WTC11 (cell line): ENCODE results near the gene VAV2.

Experiments
- TF ChIP-seq, protein P1 (sequence below): fragments of 200-600 bp; IDR thresholded peaks from 2 replicates; pipeline ENCODE4 v1.8.0; 2022; ENCODE audit warnings: antibody characterized with exemption
- TF ChIP-seq, protein P2 (sequence below): sonication (generic); formaldehyde crosslinking; IDR thresholded peaks from 2 replicates; pipeline ENCODE4 v1.8.1; 2022; ENCODE audit warnings: low read depth, mild to moderate bottlenecking, moderate library complexity, missing genetic modification reagents, borderline replicate concordance

DNA sequence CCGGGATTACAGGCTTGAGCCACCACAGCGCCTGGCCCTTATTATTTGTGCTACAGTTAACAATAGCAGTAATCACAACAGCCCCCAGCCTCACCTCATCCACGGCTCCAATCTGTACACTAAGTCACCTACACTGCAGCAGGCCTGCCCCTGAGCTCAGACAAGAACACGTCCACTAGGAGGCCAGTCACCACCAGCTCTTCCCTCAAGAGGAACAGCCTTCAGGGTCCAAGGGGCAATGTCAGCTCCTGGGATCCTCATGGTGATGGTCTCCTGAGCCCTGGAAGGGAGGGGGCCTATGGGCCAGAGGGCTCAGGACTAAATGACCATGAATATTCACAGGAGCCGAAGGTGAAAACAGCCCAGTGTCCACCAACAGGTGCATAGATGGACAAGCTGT, 67.7 kb downstream of the VAV2 start:
- TF ChIP-seq, protein P1, sequence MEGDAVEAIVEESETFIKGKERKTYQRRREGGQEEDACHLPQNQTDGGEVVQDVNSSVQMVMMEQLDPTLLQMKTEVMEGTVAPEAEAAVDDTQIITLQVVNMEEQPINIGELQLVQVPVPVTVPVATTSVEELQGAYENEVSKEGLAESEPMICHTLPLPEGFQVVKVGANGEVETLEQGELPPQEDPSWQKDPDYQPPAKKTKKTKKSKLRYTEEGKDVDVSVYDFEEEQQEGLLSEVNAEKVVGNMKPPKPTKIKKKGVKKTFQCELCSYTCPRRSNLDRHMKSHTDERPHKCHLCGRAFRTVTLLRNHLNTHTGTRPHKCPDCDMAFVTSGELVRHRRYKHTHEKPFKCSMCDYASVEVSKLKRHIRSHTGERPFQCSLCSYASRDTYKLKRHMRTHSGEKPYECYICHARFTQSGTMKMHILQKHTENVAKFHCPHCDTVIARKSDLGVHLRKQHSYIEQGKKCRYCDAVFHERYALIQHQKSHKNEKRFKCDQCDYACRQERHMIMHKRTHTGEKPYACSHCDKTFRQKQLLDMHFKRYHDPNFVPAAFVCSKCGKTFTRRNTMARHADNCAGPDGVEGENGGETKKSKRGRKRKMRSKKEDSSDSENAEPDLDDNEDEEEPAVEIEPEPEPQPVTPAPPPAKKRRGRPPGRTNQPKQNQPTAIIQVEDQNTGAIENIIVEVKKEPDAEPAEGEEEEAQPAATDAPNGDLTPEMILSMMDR, result no peak
- TF ChIP-seq, protein P2, sequence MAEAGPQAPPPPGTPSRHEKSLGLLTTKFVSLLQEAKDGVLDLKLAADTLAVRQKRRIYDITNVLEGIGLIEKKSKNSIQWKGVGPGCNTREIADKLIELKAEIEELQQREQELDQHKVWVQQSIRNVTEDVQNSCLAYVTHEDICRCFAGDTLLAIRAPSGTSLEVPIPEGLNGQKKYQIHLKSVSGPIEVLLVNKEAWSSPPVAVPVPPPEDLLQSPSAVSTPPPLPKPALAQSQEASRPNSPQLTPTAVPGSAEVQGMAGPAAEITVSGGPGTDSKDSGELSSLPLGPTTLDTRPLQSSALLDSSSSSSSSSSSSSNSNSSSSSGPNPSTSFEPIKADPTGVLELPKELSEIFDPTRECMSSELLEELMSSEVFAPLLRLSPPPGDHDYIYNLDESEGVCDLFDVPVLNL (CRISPR knock-in tag), result no peak
